ENCODE results near the gene C20orf202.

C20orf202 gene

GRCh38 chr20:1202762-1203504, at the start of gene C20orf202:
TSS of gene C20orf202 (plus strand) at chr20:1203454. CDS start at chr20:1203586, 132 bp downstream.
- DNase-seq (ENCODE audit: low read depth in 2 of 2): no peak

- no peak for DNase-seq (ENCODE audit: low read depth in 2 of 2)
Measured at GRCh38 chr20:1154226-1154625, 49.0 kb upstream of the C20orf202 start.

- no peak for DNase-seq (ENCODE audit: low read depth in 2 of 2)
Measured at GRCh38 chr20:1154691-1155090, 48.6 kb upstream of the C20orf202 start.

GRCh38 chr20:1155342-1155741, 47.9 kb upstream of the C20orf202 start:
- no peak for DNase-seq (ENCODE audit: low read depth in 2 of 2)

GRCh38 chr20:1160496-1160895, 42.8 kb upstream of the C20orf202 start:
- DNase-seq (ENCODE audit: low read depth in 2 of 2): no peak

- no peak for DNase-seq (ENCODE audit: low read depth in 2 of 2)
Measured at GRCh38 chr20:1160991-1161390, 42.3 kb upstream of the C20orf202 start.

- no peak for DNase-seq (ENCODE audit: low read depth in 2 of 2)
Measured at GRCh38 chr20:1163105-1163504, 40.1 kb upstream of the C20orf202 start.

- no peak for DNase-seq (ENCODE audit: low read depth in 2 of 2)
Measured at GRCh38 chr20:1163653-1164052, 39.6 kb upstream of the C20orf202 start.

- DNase-seq (ENCODE audit: low read depth in 2 of 2): no peak
Measured at GRCh38 chr20:1164871-1165270, 38.4 kb upstream of the C20orf202 start.

GRCh38 chr20:1165521-1165920, 37.7 kb upstream of the C20orf202 start:
- no peak for DNase-seq (ENCODE audit: low read depth in 2 of 2)

- no peak for DNase-seq (ENCODE audit: low read depth in 2 of 2)
Measured at GRCh38 chr20:1165941-1166340, 37.3 kb upstream of the C20orf202 start.

GRCh38 chr20:1166948-1167720, 36.1 kb upstream of the C20orf202 start:
- DNase-seq (ENCODE audit: low read depth in 2 of 2): no peak

- DNase-seq (ENCODE audit: low read depth in 2 of 2): no peak
Measured at GRCh38 chr20:1169224-1169623, 34.0 kb upstream of the C20orf202 start.

GRCh38 chr20:1171461-1172093, 31.7 kb upstream of the C20orf202 start:
- DNase-seq (ENCODE audit: low read depth in 2 of 2): no peak

- no peak for DNase-seq (ENCODE audit: low read depth in 2 of 2)
Measured at GRCh38 chr20:1173698-1174097, 29.6 kb upstream of the C20orf202 start.

- no peak for DNase-seq (ENCODE audit: low read depth in 2 of 2)
Measured at GRCh38 chr20:1174787-1175186, 28.5 kb upstream of the C20orf202 start.

GRCh38 chr20:1177680-1178079, 25.6 kb upstream of the C20orf202 start:
- no peak for DNase-seq (ENCODE audit: low read depth in 2 of 2)

- DNase-seq (ENCODE audit: low read depth in 2 of 2): no peak
Measured at GRCh38 chr20:1178103-1178502, 25.2 kb upstream of the C20orf202 start.

- no peak for DNase-seq (ENCODE audit: low read depth in 2 of 2)
Measured at GRCh38 chr20:1178623-1179022, 24.6 kb upstream of the C20orf202 start.

GRCh38 chr20:1180949-1181348, 22.3 kb upstream of the C20orf202 start:
- no peak for DNase-seq (ENCODE audit: low read depth in 2 of 2)

GRCh38 chr20:1182106-1182505, 21.1 kb upstream of the C20orf202 start:
- no peak for DNase-seq (ENCODE audit: low read depth in 2 of 2)

- no peak for DNase-seq (ENCODE audit: low read depth in 2 of 2)
Measured at GRCh38 chr20:1183153-1183552, 20.1 kb upstream of the C20orf202 start.

GRCh38 chr20:1184260-1184637, 19.0 kb upstream of the C20orf202 start:
- DNase-seq (ENCODE audit: low read depth in 2 of 2): no peak
